K562 (cell line): ENCODE results near the gene LACTB. TPM values are rescaled to one million over a fixed set of nuclear protein-coding genes. Genes with fewer than 3 reads are reported as not detected.
A peak's percentile ranks its signal among the peaks of the same experiment; 100 is the strongest.

Source experiments
- ATAC-seq: fragments of 200-7000 bp; cut with Tn5 transposase; 3 replicates; pipeline ENCODE4 v1.9.1; 2020; ENCODE audit warnings: moderate library complexity
- BruUV-seq: library from RNA; stranded (reverse); fragments of 400-500 nt; replicated peaks from 2 replicates; lab custom pipeline; 2021; lab: Mats Ljungman, UMichigan
- CTCF ChIA-PET: fragments of 300-600 bp; formaldehyde crosslinking; extraction: SDS; loops from one replicate; lab custom pipeline; 2021; ENCODE audit warnings: low intra/inter-chr PET ratio; lab: Yijun Ruan, JAX
- POLR2A ChIA-PET: fragments of 300-600, 350-650 bp; sonication (Branson Sonifier 250); formaldehyde crosslinking; extraction: SDS; loops from one replicate; lab custom pipeline; 2021; ENCODE audit warnings: antibody characterized with exemption, inconsistent platforms; lab: Yijun Ruan, JAX
- DNase-seq, 4 experiments: peaks; one replicate each; pipeline versions ENCODE4 v3.0.0 to v3.0.0-alpha.2; 2011 to 2018; ENCODE audit warnings: low spot score in 3 of 4, mixed read lengths in 3 of 4; ENCODE audit errors: extremely low read depth in 1 of 4
- FAIRE-seq: peaks from 2 replicates; lab custom pipeline; 2011; peaks lifted over from hg19 to GRCh38; lab: Jason Lieb, UNC
- H2AFZ ChIP-seq: 2 replicates; pipeline ENCODE4 v1.6.0; 2011; ENCODE audit warnings: low read depth, low read length, control low read depth, inconsistent platforms
- H3K27ac ChIP-seq: fragments of 200-600 bp; 3 replicates; pipeline ENCODE4 v1.8.0; 2011; ENCODE audit warnings: low read depth, mild to moderate bottlenecking, control low read depth, inconsistent platforms, low read length, moderate library complexity, mixed read lengths; ENCODE audit errors: extremely low read depth
- H3K27me3 ChIP-seq, 2 experiments: fragments of 300-600 bp in 1 of 2; 2 replicates in 1 of 2; 3 replicates in 1 of 2; pipeline versions ENCODE4 v1.6.0 to v1.8.0; 2011; ENCODE audit warnings: inconsistent platforms in 2 of 2, low read length in 2 of 2, mild to moderate bottlenecking in 1 of 2, mixed read lengths in 1 of 2, moderate library complexity in 1 of 2; ENCODE audit not compliant: control insufficient read depth in 2 of 2, insufficient read depth in 2 of 2
- H3K36me3 ChIP-seq: fragments of 300-600 bp; 3 replicates; pipeline ENCODE4 v1.8.0; 2011; ENCODE audit warnings: mild to moderate bottlenecking, low read length, inconsistent platforms; ENCODE audit not compliant: control insufficient read depth, insufficient read depth
- H3K4me1 ChIP-seq, 2 experiments: fragments of 200-600 bp in 1 of 2; replicated peaks in 1 of 2; 2 replicates in 1 of 2; 3 replicates in 1 of 2; pipeline versions ENCODE4 v1.5.1 to v1.8.0; 2011; ENCODE audit warnings: inconsistent platforms in 2 of 2, low read length in 2 of 2, mild to moderate bottlenecking in 1 of 2, mixed read lengths in 1 of 2, moderate library complexity in 1 of 2; ENCODE audit not compliant: control insufficient read depth in 2 of 2, insufficient read depth in 2 of 2
- H3K4me2 ChIP-seq: 2 replicates; pipeline ENCODE4 v1.6.1; 2011; ENCODE audit warnings: low read length, control low read depth, inconsistent platforms, mixed read lengths; ENCODE audit not compliant: insufficient read depth
- H3K4me3 ChIP-seq: fragments of 200-600 bp; sonication (generic), shearing (Covaris generic); 2 replicates; pipeline ENCODE4 v1.5.1; 2016; ENCODE audit warnings: control low read depth, inconsistent platforms
- H3K79me2 ChIP-seq: fragments of 200-600 bp; 3 replicates; pipeline ENCODE4 v1.8.0; 2011; ENCODE audit warnings: low read length, inconsistent platforms; ENCODE audit not compliant: control insufficient read depth, insufficient read depth
- H3K9ac ChIP-seq, 2 experiments: 2 replicates each; pipeline versions ENCODE4 v1.6.0 to v1.6.1; 2011; ENCODE audit warnings: low read depth in 2 of 2, low read length in 2 of 2, control low read depth in 1 of 2, inconsistent platforms in 1 of 2, mild to moderate bottlenecking in 1 of 2, mixed read lengths in 1 of 2; ENCODE audit not compliant: insufficient read depth in 1 of 2
- H3K9me1 ChIP-seq: one replicate; pipeline ENCODE4 v1.6.0; 2011; ENCODE audit warnings: inconsistent platforms, mild to moderate bottlenecking, low read length, moderate library complexity; ENCODE audit not compliant: control insufficient read depth, insufficient read depth
- H3K9me3 ChIP-seq: replicated peaks from 2 replicates; pipeline ENCODE4 v1.5.1; 2011; ENCODE audit warnings: low read depth, low read length, inconsistent platforms; ENCODE audit not compliant: control insufficient read depth, insufficient read depth
- H4K20me1 ChIP-seq: replicated peaks from 2 replicates; pipeline ENCODE4 v1.6.1; 2011; ENCODE audit warnings: low read length, inconsistent platforms, mixed read lengths; ENCODE audit not compliant: control insufficient read depth, insufficient read depth
- ADNP ChIP-seq: fragments of 200-800 bp; sonication (Bioruptor generic); IDR thresholded peaks from 2 replicates; pipeline ENCODE4 v1.6.1; 2016; ENCODE audit warnings: missing genetic modification characterization, missing compliant biosample characterization
- CBX8 ChIP-seq: fragments of 200-600 bp; sonication (generic); IDR thresholded peaks from 2 replicates; pipeline ENCODE4 v1.6.1; 2012; ENCODE audit warnings: borderline replicate concordance, mixed run types, low read depth, mild to moderate bottlenecking, moderate library complexity, mixed read lengths, low read length, control low read depth, inconsistent platforms; ENCODE audit not compliant: poor library complexity, severe bottlenecking; ENCODE audit errors: extremely low read depth
- E2F3 ChIP-seq: fragments of 250-450 bp; sonication (Bioruptor Pico); IDR thresholded peaks from 2 replicates; pipeline ENCODE4 v1.4.0; 2020; ENCODE audit warnings: mild to moderate bottlenecking
- FUS ChIP-seq: fragments of 200-400 bp; formaldehyde crosslinking; optimal IDR thresholded peaks from 2 replicates; pipeline ENCODE3; 2017; ENCODE audit warnings: low read depth, low read length
- HMBOX1 ChIP-seq: sonication (generic); IDR thresholded peaks from 2 replicates; pipeline ENCODE4 v1.6.1; 2016
- ILF3 ChIP-seq: fragments of 450-650 bp; IDR thresholded peaks from 2 replicates; pipeline ENCODE4 v1.6.1; 2018; ENCODE audit warnings: antibody characterized with exemption, mild to moderate bottlenecking, moderate library complexity, borderline replicate concordance
- NKRF ChIP-seq: fragments of 450-650 bp; IDR thresholded peaks from 2 replicates; pipeline ENCODE4 v1.6.1; 2016; ENCODE audit warnings: borderline replicate concordance
- TAL1 ChIP-seq: fragments of 450-650 bp; IDR thresholded peaks from 2 replicates; pipeline ENCODE4 v1.6.1; 2016; ENCODE audit warnings: mild to moderate bottlenecking
- TEAD2 ChIP-seq: fragments of 450-650 bp; IDR thresholded peaks from 2 replicates; pipeline ENCODE4 v1.6.1; 2016; ENCODE audit warnings: missing genetic modification characterization, control low read depth, missing compliant biosample characterization
- ZBTB1 ChIP-seq: sonication (generic); formaldehyde crosslinking; IDR thresholded peaks from 2 replicates; pipeline ENCODE4 v1.8.1; 2023; ENCODE audit warnings: missing genetic modification reagents, low read depth, mild to moderate bottlenecking, borderline replicate concordance
- ZNF12 ChIP-seq: sonication (generic); formaldehyde crosslinking; IDR thresholded peaks from 2 replicates; pipeline ENCODE4 v1.4.0; 2020; ENCODE audit warnings: mild to moderate bottlenecking, missing genetic modification reagents
- WGBS: fragments of 100-300 bp; shearing (Covaris generic); methylation state at CpG from one replicate; pipeline ENCODE4 v1.1.6; 2016; ENCODE audit warnings: low coverage, mixed read lengths; ENCODE audit not compliant: insufficient coverage; ENCODE audit errors: missing lambda C conversion rate; 5-methylcytosine and 5-hydroxymethylcytosine counted together
- in situ Hi-C: fragments of 300-500 bp; cut with MboI; formaldehyde crosslinking; loops from 4 replicates; pipeline ENCODE4 v1.15.0; 2018; ENCODE audit warnings: inconsistent platforms, mixed read lengths
- intact Hi-C: fragments of 100-400 bp; cut with micrococcal nuclease; formaldehyde crosslinking; loops from 2 replicates; pipeline ENCODE4 v1.14.2; 2022
- polyA plus RNA-seq, 8 experiments: library from polyadenylated mRNA; depleted of rRNA in 4 of 8; stranded (reverse) in 5 of 8; unstranded in 3 of 8; fragments of >200 nt; fragmentation: Nextera tagmentation in 2 of 8; fragmentation: Illumina TruSeq in 1 of 8; extraction: Ambion mirVana in 2 of 8; extraction: Trizol in 1 of 8; gene quantifications; 2 replicates each; pipeline versions ENCODE4 v1.2.1 to v1.2.3, GENCODE V29; 2011 to 2014; ENCODE audit warnings: inconsistent platforms in 1 of 8, missing spikeins in 1 of 8
- total RNA-seq, 7 experiments: library from RNA; depleted of rRNA in 6 of 7; stranded (reverse); fragments of >200 nt in 6 of 7; fragmentation: Illumina TruSeq in 2 of 7; extraction: Trizol in 2 of 7; gene quantifications; 2 replicates each; pipeline versions ENCODE4 v1.2.1 to v1.2.3, GENCODE V29; 2011 to 2021; ENCODE audit warnings: low replicate concordance in 1 of 7
- TF ChIP-seq, protein P1 (sequence below): fragments of 250-450 bp; sonication (Bioruptor Pico); IDR thresholded peaks from 2 replicates; pipeline ENCODE4 v1.8.0; 2022; ENCODE audit warnings: moderate library complexity, mild to moderate bottlenecking, inconsistent platforms
- TF ChIP-seq, protein P2 (sequence below): fragments of 250-450 bp; sonication (Bioruptor Pico); IDR thresholded peaks from 2 replicates; pipeline ENCODE4 v1.6.1; 2021; ENCODE audit warnings: mild to moderate bottlenecking
- TF ChIP-seq, protein P3 (sequence below): sonication (generic); formaldehyde crosslinking; IDR thresholded peaks from 2 replicates; pipeline ENCODE4 v1.8.0; 2022; ENCODE audit warnings: mild to moderate bottlenecking, low read depth, missing genetic modification reagents

The LACTB gene
- total and polyA plus RNA-seq, 9 of the 15 experiments (the other 6 are each of a cell fraction or from before 2014, with no cell fraction given), result 3.1 to 15.5 (median 9.8) TPM

DNA sequence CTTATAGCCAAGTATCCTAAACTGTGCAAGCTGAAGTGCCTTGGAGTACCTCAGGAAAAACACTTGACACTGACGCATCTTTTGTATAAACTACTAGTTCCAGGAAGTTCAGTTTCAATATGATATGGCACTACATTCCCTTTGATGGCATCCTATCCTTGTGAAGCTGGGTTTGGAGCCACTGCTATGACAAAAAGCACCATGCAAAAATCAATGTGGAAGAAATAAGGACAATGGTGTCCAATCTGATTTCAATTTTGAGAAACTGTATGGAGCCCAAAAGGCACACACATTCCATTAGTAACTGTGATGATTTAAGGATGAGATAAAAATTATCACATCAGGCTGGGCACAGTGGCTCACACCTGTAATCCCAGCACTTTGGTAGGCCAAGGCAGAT is 30.0 kb downstream of the LACTB start:
- no peak for FAIRE-seq
- TF ChIP-seq CBX8, result no peak
- TF ChIP-seq ZBTB1 (CRISPR knock-in tag), result no peak
- no peak for TF ChIP-seq TAL1
- TF ChIP-seq ZNF12 (CRISPR knock-in tag), result peak; percentile 53; the same call in 1 of the 2 replicates
- no peak for TF ChIP-seq NKRF
- 0 out of 2 replicates have a peak, but pooled peaks have one; percentile 9 for TF ChIP-seq ADNP (tag)
- TF ChIP-seq FUS, result no peak
- no peak for TF ChIP-seq E2F3 (CRISPR knock-in tag)
- TF ChIP-seq, protein P1, sequence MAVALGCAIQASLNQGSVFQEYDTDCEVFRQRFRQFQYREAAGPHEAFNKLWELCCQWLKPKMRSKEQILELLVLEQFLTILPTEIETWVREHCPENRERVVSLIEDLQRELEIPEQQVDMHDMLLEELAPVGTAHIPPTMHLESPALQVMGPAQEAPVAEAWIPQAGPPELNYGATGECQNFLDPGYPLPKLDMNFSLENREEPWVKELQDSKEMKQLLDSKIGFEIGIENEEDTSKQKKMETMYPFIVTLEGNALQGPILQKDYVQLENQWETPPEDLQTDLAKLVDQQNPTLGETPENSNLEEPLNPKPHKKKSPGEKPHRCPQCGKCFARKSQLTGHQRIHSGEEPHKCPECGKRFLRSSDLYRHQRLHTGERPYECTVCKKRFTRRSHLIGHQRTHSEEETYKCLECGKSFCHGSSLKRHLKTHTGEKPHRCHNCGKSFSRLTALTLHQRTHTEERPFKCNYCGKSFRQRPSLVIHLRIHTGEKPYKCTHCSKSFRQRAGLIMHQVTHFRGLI, result no peak
- no peak for TF ChIP-seq HMBOX1
- TF ChIP-seq ILF3, result no peak
- TF ChIP-seq, protein P2, sequence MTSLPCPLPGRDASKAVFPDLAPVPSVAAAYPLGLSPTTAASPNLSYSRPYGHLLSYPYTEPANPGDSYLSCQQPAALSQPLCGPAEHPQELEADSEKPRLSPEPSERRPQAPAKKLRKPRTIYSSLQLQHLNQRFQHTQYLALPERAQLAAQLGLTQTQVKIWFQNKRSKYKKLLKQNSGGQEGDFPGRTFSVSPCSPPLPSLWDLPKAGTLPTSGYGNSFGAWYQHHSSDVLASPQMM (CRISPR knock-in tag), result no peak
- TF ChIP-seq, protein P3, sequence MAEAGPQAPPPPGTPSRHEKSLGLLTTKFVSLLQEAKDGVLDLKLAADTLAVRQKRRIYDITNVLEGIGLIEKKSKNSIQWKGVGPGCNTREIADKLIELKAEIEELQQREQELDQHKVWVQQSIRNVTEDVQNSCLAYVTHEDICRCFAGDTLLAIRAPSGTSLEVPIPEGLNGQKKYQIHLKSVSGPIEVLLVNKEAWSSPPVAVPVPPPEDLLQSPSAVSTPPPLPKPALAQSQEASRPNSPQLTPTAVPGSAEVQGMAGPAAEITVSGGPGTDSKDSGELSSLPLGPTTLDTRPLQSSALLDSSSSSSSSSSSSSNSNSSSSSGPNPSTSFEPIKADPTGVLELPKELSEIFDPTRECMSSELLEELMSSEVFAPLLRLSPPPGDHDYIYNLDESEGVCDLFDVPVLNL (CRISPR knock-in tag), result no peak
- TF ChIP-seq TEAD2 (tag), result no peak
- H4K20me1 ChIP-seq, result no peaks in the 10 kb centered on the region
- H3K79me2 ChIP-seq, result peaks cover 15% of the 10 kb centered on the region
- no peak overlapping the region for H3K27ac ChIP-seq
- no peak overlapping the region for H3K4me3 ChIP-seq
- H3K9ac ChIP-seq, result no peak overlapping the region
- no peaks in the 10 kb centered on the region for H3K27me3 ChIP-seq
- in situ Hi-C loops (no loop called here), intact Hi-C loops (no loop called here)
- BruUV-seq, result no TSS peak
- POLR2A ChIA-PET, result interaction anchor here (0.5 to 1.2 kb wide), 2 partner anchors 39 to 105 kb away, joined by 3 read pairs; no protein-coding TSS in a partner anchor
- no peak overlapping the region for H3K4me2 ChIP-seq
- H3K36me3 ChIP-seq, result peaks cover 26% of the 10 kb centered on the region; the same call in 2 of the 3 replicates
- H3K9me3 ChIP-seq, result no peaks in the 10 kb centered on the region
- CTCF ChIA-PET, result no interaction called here
- DNase-seq, result no peak
- no peaks in the 10 kb centered on the region for H3K9me1 ChIP-seq
- H2AFZ ChIP-seq, result no peak overlapping the region
- 100% methylated on average over 1 of the region's 1 CpG for WGBS
- no peak for ATAC-seq
- peaks cover 0 to 4% of the 10 kb centered on the region in 2 experiments; a peak in 1 of 5 replicates for H3K4me1 ChIP-seq
